Medulla oblongata (tissue), 1 donor: ENCODE measurements around the gene USP32.

ENCODE experiments used
- DNase-seq: peaks from one replicate; pipeline ENCODE4 v3.0.0-alpha.2; 2015; ENCODE audit errors: extremely low spot score

The USP32 gene

DNA sequence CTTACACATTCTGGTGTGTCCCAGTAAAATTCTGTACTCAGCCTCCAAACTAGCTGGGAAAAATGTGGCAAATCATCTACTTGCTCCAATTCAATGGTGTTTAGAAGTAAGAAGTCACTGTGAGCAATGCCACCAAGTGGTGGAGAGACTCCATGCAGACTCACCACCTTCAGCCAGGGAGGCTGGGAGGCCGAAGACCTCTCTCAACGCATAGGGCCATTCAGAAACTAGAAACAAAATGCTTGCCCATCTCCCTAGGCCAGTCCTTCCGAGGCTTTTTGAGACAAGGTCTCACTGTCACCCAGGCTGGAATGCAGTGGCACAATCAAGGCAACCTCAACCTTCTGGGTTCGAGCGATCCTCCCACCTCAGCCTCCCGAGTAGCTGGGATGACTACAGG is 217.2 kb downstream of the USP32 start:
- DNase-seq = peak; percentile 34

GRCh38 chr17:60174035-60174434 is 217.9 kb downstream of the USP32 start:
- no peak for DNase-seq

DNA sequence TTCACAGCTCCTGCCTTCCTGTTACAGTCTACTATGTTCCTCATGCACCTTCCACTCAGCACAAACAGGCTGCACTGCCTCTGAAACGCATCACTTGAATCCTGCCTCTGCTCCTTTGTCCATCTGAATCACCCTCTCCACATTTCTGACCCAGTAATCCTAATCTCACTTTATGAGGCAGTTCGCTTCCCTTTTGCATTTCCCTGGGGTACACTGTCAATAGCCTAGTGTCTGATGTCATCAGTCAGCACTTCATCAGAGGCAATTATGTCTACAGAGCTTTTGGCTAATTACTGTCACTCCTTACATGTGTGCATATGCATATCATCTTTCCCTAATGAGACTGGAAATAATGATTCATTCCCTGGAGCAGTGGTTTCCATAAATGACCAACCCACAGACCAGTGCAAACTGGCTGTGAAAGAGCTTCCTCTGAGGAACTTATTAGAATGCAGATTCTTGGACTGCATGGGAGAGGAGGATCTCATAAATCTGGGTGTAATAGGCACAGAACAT is 218.6 kb downstream of the USP32 start:
- DNase-seq = no peak

DNA sequence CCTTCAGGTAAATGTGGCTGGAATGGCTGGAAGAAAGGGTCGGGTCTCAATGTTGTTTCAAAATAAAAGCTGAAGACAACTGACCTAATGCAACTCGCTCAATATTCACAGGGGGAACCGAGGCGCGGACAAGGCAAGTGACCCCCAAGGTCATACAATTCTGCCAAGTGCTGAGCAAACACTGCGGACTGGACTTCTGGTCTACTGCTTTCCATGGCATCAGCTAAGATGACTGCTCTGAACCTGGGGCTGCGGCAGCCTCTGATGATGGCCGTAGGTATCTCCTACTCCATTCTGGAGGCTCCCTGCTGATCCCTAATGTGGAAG is 220.2 kb downstream of the USP32 start:
- DNase-seq = no peak

DNA sequence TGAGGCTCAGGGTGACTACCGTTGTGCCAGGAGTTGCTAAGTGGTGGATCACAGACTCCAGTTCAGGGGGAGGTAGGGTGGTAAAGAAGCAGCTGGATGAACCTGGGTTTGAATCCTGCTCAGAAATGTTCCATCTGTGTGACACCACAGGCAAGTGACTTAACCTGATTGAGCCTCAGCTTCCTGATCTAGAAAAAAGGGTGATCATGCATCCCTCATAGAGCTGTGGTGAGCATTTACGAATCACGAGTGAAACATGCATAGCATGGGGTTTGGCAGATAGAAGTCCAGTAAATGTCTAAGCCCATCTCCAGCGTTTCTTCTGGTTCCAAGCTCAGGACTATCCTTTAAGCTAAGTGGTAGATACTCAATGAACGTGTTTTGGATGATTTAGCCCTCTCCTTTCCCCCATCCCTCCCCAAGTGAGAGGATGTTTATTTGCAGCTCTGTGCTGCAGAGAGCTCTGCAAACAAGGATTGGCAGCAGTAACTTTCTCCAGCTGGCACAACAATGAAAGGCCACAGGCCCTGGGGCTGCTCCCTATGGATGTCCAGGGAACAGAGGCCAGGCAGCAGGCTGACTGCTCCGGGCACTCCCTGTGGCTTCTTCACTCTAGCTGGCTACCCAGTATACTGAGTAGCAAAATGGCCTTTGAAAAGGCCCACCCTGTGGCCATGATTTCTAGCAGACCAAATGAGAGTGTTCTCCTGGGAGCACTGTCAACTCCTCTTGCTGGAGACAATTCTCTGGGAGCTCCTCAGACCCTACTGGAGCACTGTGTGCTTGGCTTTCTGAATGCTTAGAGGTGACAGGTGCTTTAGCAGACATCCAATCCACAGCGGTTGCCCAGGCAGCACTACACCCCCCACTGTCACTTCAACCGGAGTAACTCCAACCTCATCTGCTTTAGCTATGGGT is 220.8 kb downstream of the USP32 start:
- peak; percentile 77 for DNase-seq

DNA sequence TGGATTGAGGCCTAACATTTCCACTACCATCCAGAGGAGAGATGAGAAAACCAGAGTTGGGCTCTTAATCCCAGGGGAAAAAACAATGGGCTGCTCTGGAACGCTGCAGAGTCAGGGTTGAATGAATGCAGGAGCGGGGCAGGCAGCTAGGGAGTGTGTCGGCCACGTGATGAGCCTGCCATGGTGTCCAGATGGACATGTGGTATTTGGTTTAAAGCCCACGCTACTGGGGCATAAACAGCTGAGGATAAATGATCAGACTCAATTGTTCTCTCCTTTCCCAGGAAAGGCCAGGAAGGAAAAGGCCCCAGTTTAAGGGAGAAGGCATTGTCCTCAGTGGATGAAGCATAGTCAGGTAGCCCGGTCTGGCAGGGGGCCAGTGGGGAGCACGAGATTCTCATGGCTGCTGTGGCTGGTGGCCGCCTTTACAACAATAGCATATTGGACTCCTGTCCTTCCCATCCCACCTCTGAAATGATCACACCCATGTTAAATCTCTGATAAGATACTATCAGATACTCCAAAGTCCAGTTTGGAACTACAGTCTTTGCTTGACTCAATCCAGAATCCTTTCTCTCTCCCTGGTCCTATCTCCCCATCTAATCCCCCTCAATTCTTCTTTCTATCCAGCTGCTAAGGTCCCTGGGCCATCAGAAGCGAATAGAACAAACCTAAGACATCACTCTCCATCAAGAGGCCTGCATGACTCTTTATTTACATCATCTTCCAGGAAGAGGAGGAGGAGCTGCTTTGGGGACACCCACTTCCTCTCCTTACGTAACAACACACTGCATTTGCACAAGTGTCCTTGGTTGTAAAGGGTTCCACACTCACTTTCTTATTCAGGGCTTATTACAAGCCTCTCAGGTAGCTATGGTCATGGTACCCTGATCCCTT is 221.8 kb downstream of the USP32 start:
- peak; percentile 33 for DNase-seq

DNA sequence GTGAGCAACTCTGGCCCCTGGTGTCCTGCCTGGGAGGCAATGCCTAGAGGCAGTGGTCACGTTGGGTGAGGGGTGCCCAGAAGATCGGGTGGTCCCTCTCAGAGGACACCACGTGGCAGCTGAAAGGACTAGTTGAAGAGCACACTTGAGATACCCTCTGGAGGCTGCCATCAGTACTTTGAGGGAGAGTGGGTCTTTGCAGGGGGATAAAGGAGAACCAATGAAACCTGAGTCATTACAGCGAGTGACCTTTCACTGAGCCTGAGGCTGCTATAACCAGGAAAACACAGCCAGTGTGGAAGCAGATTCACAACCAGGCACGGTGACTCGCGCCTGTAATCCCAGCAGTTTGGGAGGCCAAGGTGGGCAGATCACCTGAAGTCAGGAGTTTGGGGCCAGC is 223.3 kb downstream of the USP32 start:
- no peak for DNase-seq

DNA sequence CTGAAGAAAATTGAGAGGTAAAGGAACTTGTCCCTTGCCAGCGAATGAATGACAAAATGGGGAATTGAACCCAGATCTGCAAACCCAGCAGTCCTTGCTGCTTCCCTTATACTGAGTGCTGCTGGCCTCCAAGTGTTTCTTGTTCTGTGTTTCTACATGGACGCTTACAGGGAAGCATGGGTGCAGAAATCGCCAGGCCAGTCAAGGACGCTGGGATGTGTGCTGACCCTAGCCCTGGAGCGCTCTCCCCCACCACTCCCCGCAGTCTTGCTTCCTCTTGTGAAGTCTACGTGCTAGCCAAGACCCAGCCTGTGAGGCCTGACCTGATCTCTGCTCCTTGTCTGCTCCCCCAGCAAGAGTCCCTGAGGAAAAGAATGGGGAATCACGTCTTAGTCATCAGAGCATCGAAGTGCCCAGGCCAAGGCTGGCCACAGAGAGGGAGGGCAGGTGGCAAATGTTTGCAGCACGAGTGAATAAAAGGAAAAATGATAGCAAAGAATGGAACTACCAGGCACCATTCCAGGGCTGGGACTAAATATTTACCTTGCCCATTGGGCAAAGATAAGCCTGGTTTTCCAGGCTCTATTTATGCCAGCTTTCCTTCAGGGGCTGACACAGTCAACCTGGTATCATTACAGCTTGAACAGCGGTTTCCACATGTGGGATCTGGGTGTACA is 224.7 kb downstream of the USP32 start:
- no peak for DNase-seq

DNA sequence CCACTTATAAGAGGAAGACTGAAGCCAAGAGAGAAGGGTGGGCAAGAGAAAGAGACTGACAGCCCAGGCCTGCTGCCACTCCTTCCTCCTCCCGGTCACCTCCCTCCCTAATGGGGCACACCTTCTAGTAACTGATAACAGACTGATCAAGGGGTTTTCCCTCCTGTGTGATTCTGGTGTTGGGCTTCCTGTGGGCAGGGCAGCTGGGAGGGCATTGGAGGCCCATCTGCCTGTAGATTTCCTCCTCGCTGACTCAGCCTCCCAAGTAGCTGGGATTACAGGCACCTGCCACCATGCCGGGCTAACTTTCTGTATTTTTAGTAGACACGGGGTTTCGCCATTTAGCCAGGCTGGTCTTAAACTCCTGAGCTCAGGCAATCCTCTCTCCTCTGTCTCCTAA is 226.0 kb downstream of the USP32 start:
- DNase-seq = no peak

DNA sequence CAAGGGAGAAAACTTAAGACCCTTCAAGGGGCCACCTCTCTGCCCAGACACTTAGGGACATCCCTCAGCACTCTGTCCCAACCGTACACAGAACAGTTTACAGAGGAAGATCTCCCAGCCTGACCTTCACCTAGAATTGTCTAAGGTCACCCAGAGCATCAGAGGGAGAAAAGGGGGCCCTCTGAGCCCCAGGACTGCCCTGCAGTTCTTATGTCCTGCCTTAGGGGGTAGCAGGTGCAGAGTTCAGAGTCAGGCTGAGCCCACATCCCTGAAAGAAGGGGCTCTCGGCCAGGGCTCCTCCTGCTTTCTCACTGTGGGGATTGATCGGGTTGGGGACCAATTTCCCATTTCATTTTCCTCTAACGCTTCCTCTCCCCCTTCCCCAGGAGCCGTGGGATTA is 226.7 kb downstream of the USP32 start:
- no peak for DNase-seq

DNA sequence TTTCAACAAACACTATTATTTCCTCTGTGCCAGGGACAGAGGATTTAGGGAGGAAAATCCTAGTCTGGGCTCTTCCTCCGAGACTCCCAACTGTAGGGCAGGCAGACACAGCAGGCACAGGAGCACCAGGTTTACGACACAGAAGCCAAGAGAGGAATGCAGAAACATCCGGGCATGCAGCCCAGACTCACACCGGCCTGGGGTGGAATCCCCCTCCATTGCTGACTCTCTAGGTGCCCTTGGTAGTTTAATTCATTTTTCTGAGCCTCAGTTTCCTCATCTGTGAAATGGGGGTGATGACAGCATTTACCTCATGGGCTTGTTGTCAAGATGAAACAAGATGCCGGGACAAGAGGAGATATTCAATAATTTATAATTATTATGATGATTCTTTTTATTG is 227.2 kb downstream of the USP32 start:
- no peak for DNase-seq

DNA sequence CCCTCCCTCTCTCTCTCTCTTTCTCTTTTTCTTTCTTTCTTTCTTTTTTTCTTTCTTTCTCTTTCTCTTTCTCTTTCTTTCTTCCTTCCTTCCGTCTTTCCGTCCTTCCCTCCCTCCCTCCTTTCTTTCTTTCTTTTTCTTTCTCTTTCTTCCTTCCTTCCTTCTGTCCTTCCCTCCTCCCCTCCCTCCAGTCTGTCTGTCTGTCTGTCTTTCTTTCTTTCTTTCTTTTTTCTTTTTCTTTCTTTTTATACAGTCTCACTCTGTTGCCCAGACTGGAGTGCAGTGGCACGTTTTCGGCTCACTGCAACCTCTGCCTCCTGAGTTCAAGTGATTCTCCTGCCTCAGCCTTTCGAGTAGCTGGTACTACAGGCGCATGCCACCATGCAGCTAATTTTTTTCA is 227.8 kb downstream of the USP32 start:
- DNase-seq = no peak

DNA sequence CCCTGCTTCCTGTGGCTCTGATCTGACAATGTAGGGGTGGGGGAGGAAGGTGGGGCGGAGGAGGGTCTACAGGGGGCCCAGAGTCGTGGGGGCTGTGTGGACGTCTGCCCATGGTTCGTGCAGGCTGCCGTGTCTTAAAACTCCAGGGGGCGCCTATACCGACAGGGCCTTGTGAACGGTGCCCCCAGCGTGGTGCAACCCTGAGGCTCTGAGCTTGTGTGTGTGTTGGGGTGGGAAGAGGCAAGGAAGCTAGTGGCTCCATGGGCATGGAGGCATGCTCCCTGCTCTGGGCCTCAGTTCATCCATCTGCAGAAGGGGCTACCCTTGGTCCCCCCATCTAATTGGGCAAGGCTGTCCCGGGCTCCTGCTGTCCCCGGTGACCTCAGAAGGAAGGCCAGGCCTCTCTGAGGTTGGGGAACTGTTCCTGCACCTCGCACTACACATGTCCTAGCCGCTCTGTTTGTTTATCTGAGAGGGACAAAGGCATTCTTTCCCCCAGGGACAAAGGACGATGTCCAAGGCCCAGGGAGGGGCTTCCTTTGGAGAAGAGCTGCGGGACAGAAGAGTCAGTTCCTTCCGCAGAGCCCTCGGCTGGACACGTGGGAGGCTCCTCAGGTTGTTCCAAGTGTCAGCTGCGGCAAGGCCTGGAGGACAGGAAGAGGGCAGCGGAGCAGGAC is 228.7 kb downstream of the USP32 start:
- no peak for DNase-seq

GRCh38 chr17:60161598-60162330 is 230.2 kb downstream of the USP32 start:
- DNase-seq = no peak

DNA sequence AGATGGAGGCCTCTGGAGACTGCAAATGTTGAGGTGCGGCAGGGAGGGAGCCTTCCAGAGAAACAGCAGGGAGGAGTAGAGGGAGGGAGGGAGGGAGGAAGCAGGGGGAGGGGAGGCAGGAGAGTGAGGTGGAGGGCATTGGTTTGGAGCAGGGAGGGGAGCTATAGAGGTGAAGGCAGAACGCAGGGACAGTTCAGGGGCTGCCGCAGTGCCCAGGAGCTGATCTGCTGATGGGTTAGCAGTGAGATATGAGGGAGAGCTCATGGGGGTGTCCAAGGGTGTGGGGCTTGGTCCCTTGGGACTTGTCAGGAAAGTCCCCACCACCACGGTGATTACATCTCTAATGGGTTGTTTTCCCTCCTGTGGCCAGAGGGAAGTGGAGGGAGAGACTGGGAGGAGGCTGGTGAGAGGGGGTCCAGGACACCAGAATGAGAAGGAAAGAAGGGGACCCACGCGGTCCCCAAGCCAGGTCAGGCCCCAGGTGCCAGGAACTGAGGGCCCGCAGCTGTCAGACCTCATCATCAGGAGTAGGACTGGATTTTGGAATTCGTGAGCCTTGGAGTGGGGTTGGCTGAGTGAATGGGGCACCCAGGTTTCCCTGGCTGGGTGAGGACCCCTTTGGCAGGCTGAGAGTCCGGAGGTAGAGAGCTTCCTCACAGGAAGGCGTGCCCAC is 231.0 kb downstream of the USP32 start:
- no peak for DNase-seq

DNA sequence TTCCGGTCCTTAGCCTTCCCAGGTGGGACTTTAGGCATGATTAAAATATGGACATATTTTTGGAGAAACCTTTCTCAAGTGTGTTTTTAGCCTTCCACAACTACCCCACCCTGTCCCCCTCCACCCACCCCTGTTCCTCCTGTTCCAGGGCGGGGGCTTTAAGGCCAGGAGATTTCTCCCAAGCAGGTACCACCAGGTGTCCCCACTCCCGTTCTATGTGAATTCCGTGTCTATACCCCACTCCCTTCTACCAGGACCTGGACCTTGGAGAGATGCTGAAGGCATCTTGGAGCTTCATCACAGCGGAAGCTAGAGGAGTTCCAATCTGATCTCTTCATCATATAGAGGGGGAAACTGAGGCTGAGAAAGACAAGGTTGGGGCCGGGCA is 232.5 kb downstream of the USP32 start:
- DNase-seq = no peak

DNA sequence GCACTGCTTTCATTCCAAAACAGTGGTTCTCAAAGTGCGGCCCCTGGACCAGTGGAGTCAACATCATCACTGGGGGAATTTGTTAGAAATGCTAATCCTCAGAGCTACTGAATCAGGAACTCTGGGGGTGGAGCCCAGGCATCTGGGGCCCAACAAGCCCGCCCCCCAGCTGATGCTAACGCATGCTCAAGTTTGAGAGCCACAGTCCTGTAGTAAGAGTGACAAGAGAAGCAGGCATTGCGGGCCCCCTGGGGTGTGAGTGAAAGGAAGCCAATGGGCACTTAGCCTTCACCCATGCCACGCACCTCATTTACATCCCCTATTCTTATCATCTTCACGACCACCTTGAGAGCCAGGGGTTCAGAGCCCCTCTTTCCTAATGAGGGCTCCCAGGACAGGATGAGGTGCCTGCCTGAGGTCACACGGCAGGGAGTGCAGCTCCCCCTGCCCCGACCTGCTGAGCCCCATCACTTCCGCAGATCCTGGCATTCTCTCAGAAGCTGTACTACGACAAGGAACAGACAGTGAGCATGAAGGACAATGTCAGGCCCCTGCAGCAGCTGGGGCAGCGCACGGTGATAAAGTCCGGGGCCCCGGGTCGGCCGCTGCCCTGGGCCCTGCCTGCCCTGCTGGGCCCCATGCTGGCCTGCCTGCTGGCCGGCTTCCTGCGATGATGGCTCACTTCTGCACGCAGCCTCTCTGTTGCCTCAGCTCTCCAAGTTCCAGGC is 233.0 kb downstream of the USP32 start:
- DNase-seq = no peak

- no peak for DNase-seq
Observed at GRCh38 chr17:60157487-60158040, 234.4 kb downstream of the USP32 start.

GRCh38 chr17:60156746-60157145 is 235.2 kb downstream of the USP32 start:
- DNase-seq = no peak
